Renal cortex interstitium (tissue), 11 donors: ENCODE data around the gene CDK15. TPM values are rescaled to one million over a fixed set of nuclear protein-coding genes. Genes with fewer than 3 reads are reported as not detected.
A peak's percentile ranks its signal among the peaks of the same experiment; 100 is the strongest.

Source experiments
- DNase-seq, 11 donors: peaks; one replicate each; pipeline ENCODE4 v3.0.0-alpha.2; 2013; ENCODE audit warnings: low read depth in 9 of 11, low spot score in 4 of 11; ENCODE audit errors: extremely low read depth in 1 of 11
- polyA plus RNA-seq, 3 donors: library from polyadenylated mRNA; unstranded; fragments of 120-200 nt; gene quantifications; one replicate each; pipeline ENCODE4 v1.2.1, GENCODE V29; 2013; ENCODE audit not compliant: insufficient read length in 3 of 3

The CDK15 gene
- polyA plus RNA-seq, 3 donors = 1.2 to 1.7 (median 1.3) TPM

GRCh38 chr2:201887773-201888425, 81.6 kb downstream of the CDK15 start:
- no peak for DNase-seq

- DNase-seq = no peak
These were observed 82.1 kb downstream of the CDK15 start for GRCh38 chr2:201888426-201888800.

GRCh38 chr2:201890453-201890852, 84.1 kb downstream of the CDK15 start:
- no peak for DNase-seq

- no peak for DNase-seq
These were observed 85.3 kb downstream of the CDK15 start for GRCh38 chr2:201891676-201892075.

GRCh38 chr2:201892516-201892915, 86.2 kb downstream of the CDK15 start:
- no peak for DNase-seq

DNA sequence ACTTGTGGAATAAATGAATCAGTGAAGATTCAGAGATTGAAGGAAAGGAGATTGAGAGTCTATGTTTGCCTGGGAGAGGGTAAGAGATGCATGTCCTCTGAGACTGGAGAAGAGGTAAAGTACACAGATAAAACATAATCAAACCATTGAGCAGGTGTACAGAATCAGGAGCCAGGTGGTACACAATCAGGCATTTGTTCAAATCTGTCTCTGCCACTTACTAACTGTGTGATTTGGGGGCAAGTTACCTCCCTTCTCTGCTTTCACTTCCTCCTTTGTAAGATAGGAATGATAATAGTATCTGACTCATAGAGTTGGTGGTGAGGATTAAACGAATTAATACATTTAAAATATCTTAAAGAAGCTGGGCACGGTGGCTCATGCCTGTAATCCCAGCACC, 94.0 kb downstream of the CDK15 start:
- DNase-seq = no peak

- no peak for DNase-seq
These were observed 95.4 kb downstream of the CDK15 start for GRCh38 chr2:201901786-201902185.

GRCh38 chr2:201904538-201905420, 98.4 kb downstream of the CDK15 start:
- DNase-seq = no peak

DNA sequence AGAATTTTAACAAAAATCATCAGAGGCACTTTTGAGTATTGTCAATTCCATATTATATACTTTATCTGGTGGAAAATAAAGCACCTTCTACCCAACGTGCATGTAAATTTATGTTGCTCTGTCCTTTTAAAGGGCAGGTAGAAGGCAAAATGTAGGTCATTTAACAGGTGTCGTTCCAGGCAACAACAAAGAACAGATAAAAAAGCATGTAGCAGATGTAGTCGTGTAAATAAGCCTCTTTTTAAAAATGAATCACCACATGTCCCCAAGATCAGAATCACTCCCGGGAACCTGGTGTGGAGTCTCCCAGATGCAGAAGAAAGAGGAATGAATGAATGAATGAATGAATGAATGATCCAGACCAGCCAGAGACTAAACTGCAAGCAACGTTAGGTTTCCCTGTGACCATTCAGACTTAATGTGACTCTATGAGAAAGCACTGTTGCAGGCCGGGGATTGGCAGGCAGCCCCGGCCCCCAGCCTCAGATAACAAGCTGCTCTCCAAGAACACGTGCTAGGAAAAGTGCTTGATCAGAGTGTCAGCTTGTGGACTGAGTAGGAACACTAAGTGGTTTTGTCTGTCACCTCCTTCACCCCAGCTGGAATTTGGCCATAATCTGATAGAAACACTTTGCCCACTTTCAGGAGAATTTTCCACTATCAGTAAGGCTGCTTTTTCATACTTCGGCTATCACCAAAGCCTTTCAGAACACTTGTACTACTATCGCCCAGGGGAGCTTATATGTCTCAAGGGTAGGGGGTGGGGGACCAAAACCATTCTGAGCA, 100.6 kb downstream of the CDK15 start:
- no peak for DNase-seq

- no peak for DNase-seq
These were observed 101.2 kb downstream of the CDK15 start for GRCh38 chr2:201907563-201907881.

DNA sequence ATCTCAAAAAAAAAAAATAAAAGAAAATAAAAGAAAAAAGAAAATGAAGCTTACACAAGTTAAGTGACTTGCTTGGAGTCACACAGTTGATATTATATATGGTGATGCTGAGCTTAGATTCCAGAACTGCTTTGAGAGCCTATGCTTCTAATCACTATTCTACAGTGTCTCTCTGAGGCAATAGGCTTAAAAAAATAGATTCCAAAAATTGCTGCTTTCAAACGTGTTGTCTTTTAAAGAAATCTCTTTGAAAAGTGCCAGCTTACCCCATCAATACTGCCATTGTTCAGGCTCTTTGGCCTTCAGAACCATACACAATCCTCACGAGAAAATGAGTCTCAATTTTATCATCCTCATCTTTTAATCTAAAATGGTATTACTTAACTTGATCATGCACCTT, 102.6 kb downstream of the CDK15 start:
- DNase-seq = no peak

GRCh38 chr2:201909348-201909747, 103.0 kb downstream of the CDK15 start:
- no peak for DNase-seq

DNA sequence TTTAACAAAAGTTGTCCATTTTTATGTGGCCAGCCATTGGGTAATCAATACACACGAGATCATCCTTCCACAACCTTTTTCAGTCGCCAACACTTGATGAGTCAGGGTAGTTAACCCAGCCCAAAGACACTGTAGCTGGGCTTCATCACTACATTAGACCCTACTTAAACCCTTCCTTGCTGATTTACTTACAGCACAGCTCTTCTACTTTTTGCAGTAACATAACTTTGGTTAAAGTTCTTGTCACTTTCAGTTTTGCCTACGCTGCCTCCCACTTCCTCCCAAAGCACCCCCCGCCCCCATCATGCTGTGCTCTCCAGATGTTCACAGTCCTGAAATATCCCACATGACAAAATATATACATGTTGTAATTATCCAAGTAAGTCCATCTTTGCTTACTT, 103.6 kb downstream of the CDK15 start:
- peak in 4 of 11 donors; percentile 48 to 69 (median 56) for DNase-seq

DNA sequence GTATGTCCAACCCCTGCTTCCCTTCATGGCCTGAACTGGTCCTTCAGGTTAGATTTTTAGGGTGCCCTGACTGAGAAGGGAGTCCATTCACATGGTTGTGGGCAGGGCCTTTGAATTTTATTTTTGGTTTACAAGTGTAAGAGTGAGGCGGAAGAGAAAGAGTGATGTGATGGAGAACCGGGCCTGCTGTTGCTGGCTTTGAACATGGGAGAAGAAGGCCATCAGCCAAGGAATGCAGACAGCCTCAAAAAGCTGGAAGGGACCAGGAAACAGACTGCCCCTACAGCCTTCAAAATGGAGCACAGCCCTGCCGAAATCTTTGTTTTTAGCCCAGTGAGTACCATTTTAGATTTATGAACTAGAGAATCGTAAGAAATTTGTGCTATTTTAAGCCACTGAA, 105.0 kb downstream of the CDK15 start:
- no peak for DNase-seq

GRCh38 chr2:201913201-201913600, 106.9 kb downstream of the CDK15 start:
- DNase-seq = no peak

GRCh38 chr2:201915446-201915845, 109.1 kb downstream of the CDK15 start:
- DNase-seq = no peak

GRCh38 chr2:201916565-201916964, 110.2 kb downstream of the CDK15 start:
- no peak for DNase-seq

GRCh38 chr2:201918616-201919307, 112.4 kb downstream of the CDK15 start:
- no peak for DNase-seq

GRCh38 chr2:201919308-201919634, 112.9 kb downstream of the CDK15 start:
- no peak for DNase-seq
